ENCODE measurements around the gene MEOX2. TPM values are rescaled to one million over a fixed set of nuclear protein-coding genes. Genes with fewer than 3 reads are reported as not detected.

The MEOX2 gene
- total RNA-seq, 1 experiment from 2014 or later: not detected

DNA sequence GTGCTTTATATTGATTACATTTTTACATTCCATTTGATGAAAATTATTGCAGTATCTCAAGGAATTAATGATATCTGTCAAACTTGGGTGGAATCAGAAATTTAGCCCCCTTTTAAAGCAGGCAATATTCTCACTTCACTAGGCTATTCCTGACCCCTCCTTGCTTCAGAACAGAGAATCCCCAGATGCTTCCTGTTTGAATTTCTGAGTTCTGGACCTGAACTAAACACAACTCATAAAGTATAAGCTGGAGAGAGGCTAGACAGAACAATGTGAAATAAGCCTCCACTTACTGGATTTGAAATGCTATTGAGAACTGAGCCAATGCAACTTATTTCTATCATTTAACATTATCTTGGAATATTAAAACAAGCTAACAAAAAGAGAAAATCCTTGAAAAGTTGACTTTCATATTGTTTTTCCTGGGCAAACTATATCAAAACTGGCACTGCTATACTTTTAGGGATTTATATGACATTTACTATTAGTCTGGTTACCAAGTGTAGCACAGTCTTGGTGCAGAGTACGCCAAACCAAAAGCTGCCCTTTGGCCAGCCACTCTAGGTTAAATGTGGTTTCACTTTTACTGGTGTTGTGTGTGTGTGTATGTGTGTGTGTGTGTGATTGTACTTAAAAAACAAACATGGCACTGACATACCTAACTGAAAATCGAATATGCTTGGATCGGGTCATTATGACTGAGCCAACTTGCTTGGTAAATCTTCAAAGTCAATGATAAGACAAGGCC, 105.7 kb downstream of the MEOX2 start:
- no peak overlapping the region for H3T11ph ChIP-seq (ENCODE audit: low read length)
- no peak overlapping the region for H2BK15ac ChIP-seq (ENCODE audit: low read depth, low read length)
- H3K4ac ChIP-seq (ENCODE audit: low read depth, low read length): no peak overlapping the region
- no peak for DNase-seq
- H4K5ac ChIP-seq (ENCODE audit: insufficient read length, low read depth, low read length): no peak overlapping the region
- H3K18ac ChIP-seq (ENCODE audit: insufficient read length, low read depth, low read length): no peak overlapping the region
- no peak overlapping the region for H2BK120ac ChIP-seq (ENCODE audit: low read depth, low read length, poor library complexity, severe bottlenecking)
- no peak overlapping the region for H4K91ac ChIP-seq (ENCODE audit: insufficient read length, low read depth, low read length)
- Mint-ChIP-seq H3K27ac (no peak overlapping the region), H3K9me3 (peaks cover 12 to 19% of the 10 kb centered on the region in 2 experiments), H3K4me3 (no peak overlapping the region), H3K27me3 (ENCODE audit: low read depth) (no peaks in the 10 kb centered on the region), H3K4me1 (0 out of 4 replicates have a peak, but pooled peaks cover 0 to 5% of the 10 kb centered on the region in 2 experiments), H3K36me3 (ENCODE audit: insufficient read depth in 1 of 3, low read depth in 3 of 3) (peaks cover 5 to 12% (median 12%) of the 10 kb centered on the region in 3 experiments; a peak in 6 of 7 replicates)
- no peak overlapping the region for H3K9ac ChIP-seq (ENCODE audit: extremely low read depth, insufficient read length, low read length)
- no peak overlapping the region for H3K4me2 ChIP-seq (ENCODE audit: insufficient read depth, insufficient read length, low read length)
- no peak overlapping the region for H2BK5ac ChIP-seq (ENCODE audit: insufficient read length, low read length)
- no peaks in the 10 kb centered on the region for H3K27me3 ChIP-seq (ENCODE audit: insufficient read depth, low read length)
- no peaks in the 10 kb centered on the region for H3K4me1 ChIP-seq (ENCODE audit: insufficient read depth, low read length)
- H2BK12ac ChIP-seq (ENCODE audit: insufficient read length, low read depth, low read length): no peak overlapping the region
- H3K9me3 ChIP-seq (ENCODE audit: control insufficient read depth, low read depth, low read length): peaks cover 4% of the 10 kb centered on the region
- no peak overlapping the region for H2AK5ac ChIP-seq (ENCODE audit: insufficient read length, low read length)
- H4K8ac ChIP-seq (replicated peaks; ENCODE audit: insufficient read length, low read depth, low read length): no peak overlapping the region
- no peaks in the 10 kb centered on the region for H3K79me2 ChIP-seq (ENCODE audit: insufficient read depth, low read length)
- no peaks in the 10 kb centered on the region for H4K20me1 ChIP-seq (ENCODE audit: control insufficient read depth, insufficient read depth, insufficient read length)
- H3K27ac ChIP-seq (ENCODE audit: insufficient read length, low read depth, low read length): no peak overlapping the region
- H2BK20ac ChIP-seq (ENCODE audit: low read depth, low read length, poor library complexity, severe bottlenecking): no peak overlapping the region
- H3K23ac ChIP-seq (ENCODE audit: insufficient read length, low read depth, low read length): no peak overlapping the region
- H3K14ac ChIP-seq (ENCODE audit: insufficient read depth, low read length): no peak overlapping the region
- no CpG with 5 or more reads among the region's 3 CpGs for WGBS (ENCODE audit: extremely low coverage, insufficient read length, low lambda C conversion rate)
- no peaks in the 10 kb centered on the region for H3K79me1 ChIP-seq (ENCODE audit: insufficient read depth, low read depth, low read length, poor library complexity, severe bottlenecking)
- H3K56ac ChIP-seq (ENCODE audit: insufficient read length, low read depth, low read length): no peak overlapping the region
- no peaks in the 10 kb centered on the region for H3K23me2 ChIP-seq (ENCODE audit: insufficient read length, low read depth, low read length, poor library complexity, severe bottlenecking)
- TF ChIP-seq, protein P1, sequence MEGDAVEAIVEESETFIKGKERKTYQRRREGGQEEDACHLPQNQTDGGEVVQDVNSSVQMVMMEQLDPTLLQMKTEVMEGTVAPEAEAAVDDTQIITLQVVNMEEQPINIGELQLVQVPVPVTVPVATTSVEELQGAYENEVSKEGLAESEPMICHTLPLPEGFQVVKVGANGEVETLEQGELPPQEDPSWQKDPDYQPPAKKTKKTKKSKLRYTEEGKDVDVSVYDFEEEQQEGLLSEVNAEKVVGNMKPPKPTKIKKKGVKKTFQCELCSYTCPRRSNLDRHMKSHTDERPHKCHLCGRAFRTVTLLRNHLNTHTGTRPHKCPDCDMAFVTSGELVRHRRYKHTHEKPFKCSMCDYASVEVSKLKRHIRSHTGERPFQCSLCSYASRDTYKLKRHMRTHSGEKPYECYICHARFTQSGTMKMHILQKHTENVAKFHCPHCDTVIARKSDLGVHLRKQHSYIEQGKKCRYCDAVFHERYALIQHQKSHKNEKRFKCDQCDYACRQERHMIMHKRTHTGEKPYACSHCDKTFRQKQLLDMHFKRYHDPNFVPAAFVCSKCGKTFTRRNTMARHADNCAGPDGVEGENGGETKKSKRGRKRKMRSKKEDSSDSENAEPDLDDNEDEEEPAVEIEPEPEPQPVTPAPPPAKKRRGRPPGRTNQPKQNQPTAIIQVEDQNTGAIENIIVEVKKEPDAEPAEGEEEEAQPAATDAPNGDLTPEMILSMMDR (conservative IDR thresholded peaks at IDR 0.05): no peak
- no peak overlapping the region for H2AFZ ChIP-seq (ENCODE audit: low read length)
